Sigmoid colon (tissue), 4 donors: ENCODE measurements around the gene FAM240A.

Experiments
- POLR2A ChIP-seq, 2 donors: fragments of 450-650 bp; IDR thresholded peaks; one replicate each; pipeline ENCODE4 v1.6.1; 2016; ENCODE audit warnings: antibody characterized with exemption in 2 of 2, mild to moderate bottlenecking in 2 of 2, moderate library complexity in 2 of 2
- POLR2AphosphoS5 ChIP-seq, 4 donors: sonication (generic); formaldehyde crosslinking; IDR thresholded peaks; one replicate each; pipeline ENCODE4 v1.6.1; 2017; ENCODE audit warnings: antibody characterized with exemption in 4 of 4
- TF ChIP-seq, protein P1 (sequence below), 4 experiments: fragments of 450-650 bp in 3 of 4; fragments of 200-600 bp in 1 of 4; IDR thresholded peaks; one replicate each; pipeline ENCODE4 v1.5.1; 2016 to 2019; ENCODE audit warnings: antibody characterized with exemption in 4 of 4, mild to moderate bottlenecking in 3 of 4, moderate library complexity in 2 of 4

DNA sequence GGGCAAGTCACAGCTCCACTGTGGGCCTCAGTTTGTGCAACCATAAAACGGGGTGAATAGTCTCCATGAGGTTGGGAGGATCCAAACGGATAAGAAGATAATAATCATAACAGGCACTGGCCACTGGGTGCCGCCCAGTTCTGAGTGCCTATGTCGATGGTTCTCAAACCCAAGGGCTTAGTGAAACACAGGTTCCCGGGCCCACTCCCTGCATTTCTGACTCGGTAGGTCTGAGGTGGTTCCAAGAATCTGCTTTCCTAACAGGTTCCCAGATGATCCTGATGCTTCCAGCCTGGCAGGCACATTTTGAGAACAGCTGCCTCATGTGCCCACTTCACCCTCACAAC lies 60.0 kb downstream of the FAM240A start:
- TF ChIP-seq, protein P1, sequence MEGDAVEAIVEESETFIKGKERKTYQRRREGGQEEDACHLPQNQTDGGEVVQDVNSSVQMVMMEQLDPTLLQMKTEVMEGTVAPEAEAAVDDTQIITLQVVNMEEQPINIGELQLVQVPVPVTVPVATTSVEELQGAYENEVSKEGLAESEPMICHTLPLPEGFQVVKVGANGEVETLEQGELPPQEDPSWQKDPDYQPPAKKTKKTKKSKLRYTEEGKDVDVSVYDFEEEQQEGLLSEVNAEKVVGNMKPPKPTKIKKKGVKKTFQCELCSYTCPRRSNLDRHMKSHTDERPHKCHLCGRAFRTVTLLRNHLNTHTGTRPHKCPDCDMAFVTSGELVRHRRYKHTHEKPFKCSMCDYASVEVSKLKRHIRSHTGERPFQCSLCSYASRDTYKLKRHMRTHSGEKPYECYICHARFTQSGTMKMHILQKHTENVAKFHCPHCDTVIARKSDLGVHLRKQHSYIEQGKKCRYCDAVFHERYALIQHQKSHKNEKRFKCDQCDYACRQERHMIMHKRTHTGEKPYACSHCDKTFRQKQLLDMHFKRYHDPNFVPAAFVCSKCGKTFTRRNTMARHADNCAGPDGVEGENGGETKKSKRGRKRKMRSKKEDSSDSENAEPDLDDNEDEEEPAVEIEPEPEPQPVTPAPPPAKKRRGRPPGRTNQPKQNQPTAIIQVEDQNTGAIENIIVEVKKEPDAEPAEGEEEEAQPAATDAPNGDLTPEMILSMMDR (IDR thresholded peaks at IDR 0.05) = no peak
- TF ChIP-seq POLR2AphosphoS5 (IDR thresholded peaks at IDR 0.05) = no peak
- TF ChIP-seq POLR2A (IDR thresholded peaks at IDR 0.05) = no peak
